Measurements from ENCODE around the gene PIP4K2C.

DNA sequence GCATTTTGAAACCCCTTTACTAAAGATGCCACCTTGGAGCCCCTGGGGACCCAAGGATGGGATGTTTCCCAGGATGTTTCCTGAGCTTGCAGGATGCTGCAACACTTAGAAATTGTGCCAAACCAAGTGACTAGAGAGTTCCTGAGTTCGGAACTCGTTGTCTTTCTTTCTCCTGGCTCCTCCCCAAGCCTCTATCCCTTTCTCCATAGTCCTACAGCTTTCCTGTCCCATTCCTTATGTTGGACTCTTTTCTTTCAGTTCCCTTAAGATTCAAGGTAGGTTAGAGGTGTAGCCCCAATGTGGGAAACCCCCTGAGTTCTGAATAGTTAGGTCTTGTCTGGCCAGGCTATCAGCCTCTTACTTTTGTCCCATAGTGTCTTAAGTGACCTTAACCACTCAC lies 42.5 kb upstream of the PIP4K2C start:
- TF ChIP-seq, protein P1, sequence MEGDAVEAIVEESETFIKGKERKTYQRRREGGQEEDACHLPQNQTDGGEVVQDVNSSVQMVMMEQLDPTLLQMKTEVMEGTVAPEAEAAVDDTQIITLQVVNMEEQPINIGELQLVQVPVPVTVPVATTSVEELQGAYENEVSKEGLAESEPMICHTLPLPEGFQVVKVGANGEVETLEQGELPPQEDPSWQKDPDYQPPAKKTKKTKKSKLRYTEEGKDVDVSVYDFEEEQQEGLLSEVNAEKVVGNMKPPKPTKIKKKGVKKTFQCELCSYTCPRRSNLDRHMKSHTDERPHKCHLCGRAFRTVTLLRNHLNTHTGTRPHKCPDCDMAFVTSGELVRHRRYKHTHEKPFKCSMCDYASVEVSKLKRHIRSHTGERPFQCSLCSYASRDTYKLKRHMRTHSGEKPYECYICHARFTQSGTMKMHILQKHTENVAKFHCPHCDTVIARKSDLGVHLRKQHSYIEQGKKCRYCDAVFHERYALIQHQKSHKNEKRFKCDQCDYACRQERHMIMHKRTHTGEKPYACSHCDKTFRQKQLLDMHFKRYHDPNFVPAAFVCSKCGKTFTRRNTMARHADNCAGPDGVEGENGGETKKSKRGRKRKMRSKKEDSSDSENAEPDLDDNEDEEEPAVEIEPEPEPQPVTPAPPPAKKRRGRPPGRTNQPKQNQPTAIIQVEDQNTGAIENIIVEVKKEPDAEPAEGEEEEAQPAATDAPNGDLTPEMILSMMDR (IDR thresholded peaks at IDR 0.05), result no peak
- no peak for TF ChIP-seq POLR2A (IDR thresholded peaks at IDR 0.05)
